ENCODE measurements around the gene CXXC1. TPM values are rescaled to one million over a fixed set of nuclear protein-coding genes. Genes with fewer than 3 reads are reported as not detected.

The CXXC1 gene
- total and polyA plus RNA-seq, 7 donors, result 20.0 to 71.6 (median 28.0) TPM

- H3K4me1 ChIP-seq, result no peaks in the 10 kb centered on the region
- no peak for TF ChIP-seq CTCF (IDR thresholded peaks at IDR 0.05)
- WGBS, 3 donors, result 4% methylated on average over 26 of the region's 26 CpGs
- intact Hi-C loops (cut with DNase I), result no loop called here
- H3K4me3 ChIP-seq, result peak overlapping the region; percentile 64
- H3K27ac ChIP-seq, result no peak overlapping the region
- peaks cover 0 to 19% (median 3%) of the 10 kb centered on the region in 3 donors for H3K27me3 ChIP-seq (ENCODE audit: insufficient read depth in 3 of 3, low read length in 2 of 3)
- H3K9me3 ChIP-seq, result peaks cover 9% of the 10 kb centered on the region
- H3K36me3 ChIP-seq (ENCODE audit: insufficient read depth in 1 of 2, low read depth in 1 of 2), result no peaks in the 10 kb centered on the region
- ATAC-seq (peak; percentile 93 to 98 (median 96)), DNase-seq (peak; percentile 86 to 92)
These were observed 20.4 kb upstream of the CXXC1 start for GRCh38 chr18:50307738-50308470.

- Histone ChIP-seq H3K27me3 (ENCODE audit: insufficient read depth in 3 of 3, low read length in 2 of 3) (peaks cover 0 to 24% (median 3%) of the 10 kb centered on the region in 3 donors), H3K9me3 (peaks cover 9% of the 10 kb centered on the region), H3K36me3 (ENCODE audit: insufficient read depth in 1 of 2, low read depth in 1 of 2) (no peaks in the 10 kb centered on the region), H3K4me1 (no peaks in the 10 kb centered on the region), H3K27ac (no peak overlapping the region), H3K4me3 (peak overlapping the region; percentile 64)
- ATAC-seq (no peak), DNase-seq (no peak)
- no peak for TF ChIP-seq CTCF (IDR thresholded peaks at IDR 0.05)
- intact Hi-C loops (cut with DNase I), result no loop called here
- 2 to 5% (median 3%) methylated on average over 8 of the region's 8 CpGs for WGBS, 3 donors
These were observed 19.9 kb upstream of the CXXC1 start for GRCh38 chr18:50307400-50307737.

- intact Hi-C loops (cut with DNase I), result no loop called here
- ATAC-seq (no peak), DNase-seq (no peak)
- no peaks in the 10 kb centered on the region for H3K4me1 ChIP-seq
- H3K27ac ChIP-seq, result no peak overlapping the region
- peaks cover 9% of the 10 kb centered on the region for H3K9me3 ChIP-seq
- no peaks in the 10 kb centered on the region for H3K36me3 ChIP-seq (ENCODE audit: insufficient read depth in 1 of 2, low read depth in 1 of 2)
- WGBS, 3 donors, result 58 to 63% (median 58%) methylated on average over 8 of the region's 8 CpGs
- no peak for TF ChIP-seq CTCF (IDR thresholded peaks at IDR 0.05)
- no peak overlapping the region for H3K4me3 ChIP-seq
- peaks cover 0 to 25% (median 3%) of the 10 kb centered on the region in 3 donors for H3K27me3 ChIP-seq (ENCODE audit: insufficient read depth in 3 of 3, low read length in 2 of 3)
These were observed 19.5 kb upstream of the CXXC1 start for GRCh38 chr18:50306944-50307343.

- ATAC-seq, result no peak
- Histone ChIP-seq H3K27ac (no peak overlapping the region), H3K27me3 (ENCODE audit: insufficient read depth in 3 of 3, low read length in 2 of 3) (peaks cover 6 to 53% (median 7%) of the 10 kb centered on the region in 3 donors), H3K9me3 (peaks cover 9% of the 10 kb centered on the region), H3K4me1 (no peaks in the 10 kb centered on the region), H3K4me3 (no peak overlapping the region), H3K36me3 (ENCODE audit: insufficient read depth in 1 of 2, low read depth in 1 of 2) (no peaks in the 10 kb centered on the region)
- TF ChIP-seq CTCF (IDR thresholded peaks at IDR 0.05), result no peak
- no peak for DNase-seq
- 56 to 70% (median 59%) methylated on average over 5 of the region's 5 CpGs for WGBS, 3 donors
- intact Hi-C loops (cut with DNase I), result no loop called here
These were observed 13.6 kb upstream of the CXXC1 start for GRCh38 chr18:50301074-50301473.
